HepG2 (cell line): ENCODE data around the gene RNF6. TPM values are rescaled to one million over a fixed set of nuclear protein-coding genes. Genes with fewer than 3 reads are reported as not detected.

Experiments
- HCFC1 ChIP-seq: fragments of 150-350 bp; IDR thresholded peaks from 2 replicates; pipeline ENCODE4 v1.6.1; 2014; ENCODE audit warnings: low read depth, low read length
- MED13 ChIP-seq: sonication (generic); formaldehyde crosslinking; IDR thresholded peaks from 2 replicates; pipeline ENCODE4 v1.5.0; 2020; ENCODE audit warnings: missing genetic modification reagents
- MYNN ChIP-seq: sonication (generic); formaldehyde crosslinking; IDR thresholded peaks from 2 replicates; pipeline ENCODE4 v1.4.0; 2020; ENCODE audit warnings: mild to moderate bottlenecking, low read depth, missing genetic modification reagents
- PRPF4 ChIP-seq: fragments of 200-400 bp; formaldehyde crosslinking; IDR thresholded peaks from 2 replicates; pipeline ENCODE4 v1.6.1; 2016; ENCODE audit warnings: low read length, low read depth; ENCODE audit not compliant: poor library complexity, severe bottlenecking
- RFX5 ChIP-seq: IDR thresholded peaks from 2 replicates; pipeline ENCODE4 v1.6.1; 2011; ENCODE audit warnings: low read depth, low read length, improper control_type of control experiment
- SNAPC2 ChIP-seq: sonication (generic); formaldehyde crosslinking; IDR thresholded peaks from 2 replicates; pipeline ENCODE4 v1.8.1; 2022; ENCODE audit warnings: mild to moderate bottlenecking, missing genetic modification reagents
- YY1 ChIP-seq: IDR thresholded peaks from 2 replicates; pipeline ENCODE4 v1.6.1; 2011; ENCODE audit warnings: low read length, low read depth, moderate library complexity, mild to moderate bottlenecking; ENCODE audit not compliant: insufficient read depth, insufficient replicate concordance
- ZNF225 ChIP-seq: sonication (generic); formaldehyde crosslinking; IDR thresholded peaks from 2 replicates; pipeline ENCODE4 v1.4.0; 2020; ENCODE audit warnings: mild to moderate bottlenecking, missing genetic modification reagents
- ZNF317 ChIP-seq: sonication (generic); formaldehyde crosslinking; IDR thresholded peaks from 2 replicates; pipeline ENCODE4 v1.5.0; 2020; ENCODE audit warnings: mild to moderate bottlenecking, missing genetic modification reagents
- polyA plus RNA-seq, 8 experiments: library from polyadenylated mRNA; depleted of rRNA in 3 of 8; stranded (reverse) in 7 of 8; unstranded in 1 of 8; fragments of >200 nt; fragmentation: Illumina TruSeq in 4 of 8; extraction: Trizol in 4 of 8; gene quantifications; 2 replicates each; pipeline versions ENCODE4 v1.2.1 to v1.2.3, GENCODE V29; 2011 to 2016; ENCODE audit warnings: low read depth in 4 of 8, missing spikeins in 1 of 8, mixed read lengths in 1 of 8; ENCODE audit not compliant: insufficient read depth in 1 of 8
- total RNA-seq, 5 experiments: library from RNA; depleted of rRNA; stranded (reverse); fragments of >200 nt; fragmentation: Illumina TruSeq; extraction: Trizol; gene quantifications; 2 replicates each; pipeline ENCODE4 v1.2.3, GENCODE V29; 2016; ENCODE audit warnings: low read depth in 1 of 5
- TF ChIP-seq, protein P1 (sequence below): sonication (generic); formaldehyde crosslinking; IDR thresholded peaks from 2 replicates; pipeline ENCODE4 v1.5.1; 2020; ENCODE audit warnings: mild to moderate bottlenecking, missing genetic modification reagents, borderline replicate concordance
- TF ChIP-seq, protein P2 (sequence below): sonication (generic); IDR thresholded peaks from 2 replicates; pipeline ENCODE4 v1.6.1; 2016; ENCODE audit warnings: low read depth, borderline replicate concordance
- TF ChIP-seq, protein P3 (sequence below): IDR thresholded peaks from 2 replicates; pipeline ENCODE4 v1.6.1; 2016; ENCODE audit warnings: mild to moderate bottlenecking, missing biosample characterization, missing genetic modification reagents
- TF ChIP-seq, protein P4 (sequence below): sonication (generic); formaldehyde crosslinking; IDR thresholded peaks from 2 replicates; pipeline ENCODE4 v1.5.1; 2020; ENCODE audit warnings: mild to moderate bottlenecking, missing genetic modification reagents, moderate library complexity
- TF ChIP-seq, protein P5 (sequence below): sonication (generic); formaldehyde crosslinking; IDR thresholded peaks from 2 replicates; pipeline ENCODE4 v1.4.0; 2020; ENCODE audit warnings: missing genetic modification reagents, borderline replicate concordance
- TF ChIP-seq, protein P6 (sequence below): sonication (generic); formaldehyde crosslinking; IDR thresholded peaks from 2 replicates; pipeline ENCODE4 v1.8.0; 2022; ENCODE audit warnings: missing genetic modification reagents, mild to moderate bottlenecking, moderate library complexity, borderline replicate concordance

Gene RNF6
- total and polyA plus RNA-seq, 2 of the 13 experiments (the other 11 are each of a cell fraction or from before 2014, with no cell fraction given): 14.6 to 36.8 TPM

DNA sequence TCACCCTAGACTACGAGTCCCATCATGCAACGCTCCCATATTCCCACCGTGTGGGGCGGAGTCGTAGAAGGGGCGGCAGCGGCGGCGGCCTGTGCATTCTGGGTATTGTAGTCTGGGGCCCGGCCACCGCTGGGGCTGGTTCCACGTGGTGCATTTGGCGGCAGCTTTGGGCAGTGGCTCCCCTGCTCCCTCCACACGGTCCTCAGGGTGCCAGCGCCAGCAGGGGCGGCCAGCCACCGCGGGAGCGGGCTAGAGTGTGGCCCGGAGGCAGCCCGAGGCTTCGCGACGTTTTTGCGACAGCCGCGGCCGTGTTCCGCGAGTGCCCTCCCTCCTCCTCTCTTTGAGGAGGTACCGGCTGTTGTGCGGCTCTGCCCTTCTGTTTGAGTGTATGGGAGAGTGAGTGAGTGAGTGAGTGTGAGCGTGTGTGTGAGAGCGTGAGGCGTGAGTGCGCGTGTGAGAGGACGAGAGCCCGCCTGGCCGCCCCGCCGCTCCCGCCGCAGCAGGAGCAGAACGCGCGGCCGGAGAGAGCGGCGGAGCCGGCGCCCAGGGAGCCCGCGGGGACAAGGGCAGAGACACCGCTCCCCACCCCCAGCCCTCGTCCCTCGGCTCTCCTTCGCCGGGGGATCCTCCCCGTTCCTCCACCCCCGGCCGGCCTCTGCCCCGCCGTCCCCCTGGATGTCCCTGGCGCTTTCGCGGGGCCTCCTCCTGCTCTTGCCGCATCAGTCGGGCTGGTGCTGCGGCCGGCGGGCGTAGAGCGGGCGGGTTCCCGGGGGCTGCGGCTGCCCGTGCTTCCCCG lies 31.9 kb upstream of the RNF6 start, which contains the start of gene CDK8 (continued):
- TF ChIP-seq, protein P1, sequence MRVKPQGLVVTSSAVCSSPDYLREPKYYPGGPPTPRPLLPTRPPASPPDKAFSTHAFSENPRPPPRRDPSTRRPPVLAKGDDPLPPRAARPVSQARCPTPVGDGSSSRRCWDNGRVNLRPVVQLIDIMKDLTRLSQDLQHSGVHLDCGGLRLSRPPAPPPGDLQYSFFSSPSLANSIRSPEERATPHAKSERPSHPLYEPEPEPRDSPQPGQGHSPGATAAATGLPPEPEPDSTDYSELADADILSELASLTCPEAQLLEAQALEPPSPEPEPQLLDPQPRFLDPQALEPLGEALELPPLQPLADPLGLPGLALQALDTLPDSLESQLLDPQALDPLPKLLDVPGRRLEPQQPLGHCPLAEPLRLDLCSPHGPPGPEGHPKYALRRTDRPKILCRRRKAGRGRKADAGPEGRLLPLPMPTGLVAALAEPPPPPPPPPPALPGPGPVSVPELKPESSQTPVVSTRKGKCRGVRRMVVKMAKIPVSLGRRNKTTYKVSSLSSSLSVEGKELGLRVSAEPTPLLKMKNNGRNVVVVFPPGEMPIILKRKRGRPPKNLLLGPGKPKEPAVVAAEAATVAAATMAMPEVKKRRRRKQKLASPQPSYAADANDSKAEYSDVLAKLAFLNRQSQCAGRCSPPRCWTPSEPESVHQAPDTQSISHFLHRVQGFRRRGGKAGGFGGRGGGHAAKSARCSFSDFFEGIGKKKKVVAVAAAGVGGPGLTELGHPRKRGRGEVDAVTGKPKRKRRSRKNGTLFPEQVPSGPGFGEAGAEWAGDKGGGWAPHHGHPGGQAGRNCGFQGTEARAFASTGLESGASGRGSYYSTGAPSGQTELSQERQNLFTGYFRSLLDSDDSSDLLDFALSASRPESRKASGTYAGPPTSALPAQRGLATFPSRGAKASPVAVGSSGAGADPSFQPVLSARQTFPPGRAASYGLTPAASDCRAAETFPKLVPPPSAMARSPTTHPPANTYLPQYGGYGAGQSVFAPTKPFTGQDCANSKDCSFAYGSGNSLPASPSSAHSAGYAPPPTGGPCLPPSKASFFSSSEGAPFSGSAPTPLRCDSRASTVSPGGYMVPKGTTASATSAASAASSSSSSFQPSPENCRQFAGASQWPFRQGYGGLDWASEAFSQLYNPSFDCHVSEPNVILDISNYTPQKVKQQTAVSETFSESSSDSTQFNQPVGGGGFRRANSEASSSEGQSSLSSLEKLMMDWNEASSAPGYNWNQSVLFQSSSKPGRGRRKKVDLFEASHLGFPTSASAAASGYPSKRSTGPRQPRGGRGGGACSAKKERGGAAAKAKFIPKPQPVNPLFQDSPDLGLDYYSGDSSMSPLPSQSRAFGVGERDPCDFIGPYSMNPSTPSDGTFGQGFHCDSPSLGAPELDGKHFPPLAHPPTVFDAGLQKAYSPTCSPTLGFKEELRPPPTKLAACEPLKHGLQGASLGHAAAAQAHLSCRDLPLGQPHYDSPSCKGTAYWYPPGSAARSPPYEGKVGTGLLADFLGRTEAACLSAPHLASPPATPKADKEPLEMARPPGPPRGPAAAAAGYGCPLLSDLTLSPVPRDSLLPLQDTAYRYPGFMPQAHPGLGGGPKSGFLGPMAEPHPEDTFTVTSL (CRISPR knock-in tag): no peak
- peak; percentile 39 for TF ChIP-seq YY1
- no peak for TF ChIP-seq ZNF317 (CRISPR knock-in tag)
- TF ChIP-seq, protein P2, sequence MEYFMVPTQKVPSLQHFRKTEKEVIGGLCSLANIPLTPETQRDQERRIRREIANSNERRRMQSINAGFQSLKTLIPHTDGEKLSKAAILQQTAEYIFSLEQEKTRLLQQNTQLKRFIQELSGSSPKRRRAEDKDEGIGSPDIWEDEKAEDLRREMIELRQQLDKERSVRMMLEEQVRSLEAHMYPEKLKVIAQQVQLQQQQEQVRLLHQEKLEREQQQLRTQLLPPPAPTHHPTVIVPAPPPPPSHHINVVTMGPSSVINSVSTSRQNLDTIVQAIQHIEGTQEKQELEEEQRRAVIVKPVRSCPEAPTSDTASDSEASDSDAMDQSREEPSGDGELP: no peak; the same call in 1 of the 2 replicates
- TF ChIP-seq, protein P3, sequence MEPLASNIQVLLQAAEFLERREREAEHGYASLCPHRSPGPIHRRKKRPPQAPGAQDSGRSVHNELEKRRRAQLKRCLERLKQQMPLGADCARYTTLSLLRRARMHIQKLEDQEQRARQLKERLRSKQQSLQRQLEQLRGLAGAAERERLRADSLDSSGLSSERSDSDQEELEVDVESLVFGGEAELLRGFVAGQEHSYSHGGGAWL (CRISPR knock-in tag): 0 out of 2 replicates have a peak, but pooled peaks have one; percentile 62
- TF ChIP-seq MYNN (CRISPR knock-in tag): no peak
- TF ChIP-seq HCFC1: peak; percentile 95
- TF ChIP-seq, protein P4, sequence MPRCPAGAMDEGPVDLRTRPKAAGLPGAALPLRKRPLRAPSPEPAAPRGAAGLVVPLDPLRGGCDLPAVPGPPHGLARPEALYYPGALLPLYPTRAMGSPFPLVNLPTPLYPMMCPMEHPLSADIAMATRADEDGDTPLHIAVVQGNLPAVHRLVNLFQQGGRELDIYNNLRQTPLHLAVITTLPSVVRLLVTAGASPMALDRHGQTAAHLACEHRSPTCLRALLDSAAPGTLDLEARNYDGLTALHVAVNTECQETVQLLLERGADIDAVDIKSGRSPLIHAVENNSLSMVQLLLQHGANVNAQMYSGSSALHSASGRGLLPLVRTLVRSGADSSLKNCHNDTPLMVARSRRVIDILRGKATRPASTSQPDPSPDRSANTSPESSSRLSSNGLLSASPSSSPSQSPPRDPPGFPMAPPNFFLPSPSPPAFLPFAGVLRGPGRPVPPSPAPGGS (CRISPR knock-in tag): no peak
- no peak for TF ChIP-seq PRPF4
- TF ChIP-seq MED13 (CRISPR knock-in tag): no peak
- TF ChIP-seq, protein P5, sequence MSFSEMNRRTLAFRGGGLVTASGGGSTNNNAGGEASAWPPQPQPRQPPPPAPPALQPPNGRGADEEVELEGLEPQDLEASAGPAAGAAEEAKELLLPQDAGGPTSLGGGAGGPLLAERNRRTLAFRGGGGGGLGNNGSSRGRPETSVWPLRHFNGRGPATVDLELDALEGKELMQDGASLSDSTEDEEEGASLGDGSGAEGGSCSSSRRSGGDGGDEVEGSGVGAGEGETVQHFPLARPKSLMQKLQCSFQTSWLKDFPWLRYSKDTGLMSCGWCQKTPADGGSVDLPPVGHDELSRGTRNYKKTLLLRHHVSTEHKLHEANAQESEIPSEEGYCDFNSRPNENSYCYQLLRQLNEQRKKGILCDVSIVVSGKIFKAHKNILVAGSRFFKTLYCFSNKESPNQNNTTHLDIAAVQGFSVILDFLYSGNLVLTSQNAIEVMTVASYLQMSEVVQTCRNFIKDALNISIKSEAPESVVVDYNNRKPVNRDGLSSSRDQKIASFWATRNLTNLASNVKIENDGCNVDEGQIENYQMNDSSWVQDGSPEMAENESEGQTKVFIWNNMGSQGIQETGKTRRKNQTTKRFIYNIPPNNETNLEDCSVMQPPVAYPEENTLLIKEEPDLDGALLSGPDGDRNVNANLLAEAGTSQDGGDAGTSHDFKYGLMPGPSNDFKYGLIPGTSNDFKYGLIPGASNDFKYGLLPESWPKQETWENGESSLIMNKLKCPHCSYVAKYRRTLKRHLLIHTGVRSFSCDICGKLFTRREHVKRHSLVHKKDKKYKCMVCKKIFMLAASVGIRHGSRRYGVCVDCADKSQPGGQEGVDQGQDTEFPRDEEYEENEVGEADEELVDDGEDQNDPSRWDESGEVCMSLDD (CRISPR knock-in tag): no peak
- TF ChIP-seq ZNF225 (CRISPR knock-in tag): no peak
- no peak for TF ChIP-seq RFX5
- TF ChIP-seq, protein P6, sequence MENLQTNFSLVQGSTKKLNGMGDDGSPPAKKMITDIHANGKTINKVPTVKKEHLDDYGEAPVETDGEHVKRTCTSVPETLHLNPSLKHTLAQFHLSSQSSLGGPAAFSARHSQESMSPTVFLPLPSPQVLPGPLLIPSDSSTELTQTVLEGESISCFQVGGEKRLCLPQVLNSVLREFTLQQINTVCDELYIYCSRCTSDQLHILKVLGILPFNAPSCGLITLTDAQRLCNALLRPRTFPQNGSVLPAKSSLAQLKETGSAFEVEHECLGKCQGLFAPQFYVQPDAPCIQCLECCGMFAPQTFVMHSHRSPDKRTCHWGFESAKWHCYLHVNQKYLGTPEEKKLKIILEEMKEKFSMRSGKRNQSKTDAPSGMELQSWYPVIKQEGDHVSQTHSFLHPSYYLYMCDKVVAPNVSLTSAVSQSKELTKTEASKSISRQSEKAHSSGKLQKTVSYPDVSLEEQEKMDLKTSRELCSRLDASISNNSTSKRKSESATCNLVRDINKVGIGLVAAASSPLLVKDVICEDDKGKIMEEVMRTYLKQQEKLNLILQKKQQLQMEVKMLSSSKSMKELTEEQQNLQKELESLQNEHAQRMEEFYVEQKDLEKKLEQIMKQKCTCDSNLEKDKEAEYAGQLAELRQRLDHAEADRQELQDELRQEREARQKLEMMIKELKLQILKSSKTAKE: no peak
- TF ChIP-seq SNAPC2 (CRISPR knock-in tag): no peak
